Dendritic cell treated with granulocyte-macrophage colony-stimulating factor and Interleukin-4, amounts not matched to agents 40 ng/mL and 50 ng/mL, for 4 days (primary cell): Measurements from ENCODE around the gene PTPRN2.

Experiments
- H3K27ac Mint-ChIP-seq: one replicate; pipeline ENCODE4 v1.8.0; 2022; ENCODE audit warnings: mild to moderate bottlenecking, mixed read lengths
- H3K27me3 Mint-ChIP-seq: one replicate; pipeline ENCODE4 v1.8.0; 2022; ENCODE audit warnings: mild to moderate bottlenecking, mixed read lengths
- H3K36me3 Mint-ChIP-seq: one replicate; pipeline ENCODE4 v1.8.0; 2022; ENCODE audit warnings: low read depth, mixed read lengths
- H3K4me1 Mint-ChIP-seq: one replicate; pipeline ENCODE4 v1.8.0; 2022; ENCODE audit warnings: low read depth, mixed read lengths
- H3K4me3 Mint-ChIP-seq: one replicate; pipeline ENCODE4 v1.8.0; 2022; ENCODE audit warnings: mild to moderate bottlenecking, moderate library complexity, mixed read lengths
- H3K9me3 Mint-ChIP-seq: one replicate; pipeline ENCODE4 v1.8.0; 2022; ENCODE audit warnings: mixed read lengths
- intact Hi-C: fragments of 100-400 bp; cut with micrococcal nuclease; formaldehyde crosslinking; loops from one replicate; pipeline ENCODE4 v1.15.0; 2022

Gene PTPRN2

GRCh38 chr7:158067219-158067930 lies 520.2 kb downstream of the PTPRN2 start:
- no peaks in the 10 kb centered on the region for H3K27me3 Mint-ChIP-seq
- no peaks in the 10 kb centered on the region for H3K4me1 Mint-ChIP-seq
- H3K27ac Mint-ChIP-seq: no peak overlapping the region
- H3K9me3 Mint-ChIP-seq: peaks cover 20% of the 10 kb centered on the region
- no peak overlapping the region for H3K4me3 Mint-ChIP-seq
- no peaks in the 10 kb centered on the region for H3K36me3 Mint-ChIP-seq
- intact Hi-C loops: no loop called here

GRCh38 chr7:158066085-158066484 lies 521.5 kb downstream of the PTPRN2 start:
- Mint-ChIP-seq H3K36me3 (no peaks in the 10 kb centered on the region), H3K4me1 (no peaks in the 10 kb centered on the region), H3K9me3 (peaks cover 13% of the 10 kb centered on the region), H3K27me3 (no peaks in the 10 kb centered on the region), H3K4me3 (no peak overlapping the region), H3K27ac (no peak overlapping the region)
- intact Hi-C loops: no loop called here

GRCh38 chr7:158065340-158065739 lies 522.3 kb downstream of the PTPRN2 start:
- no peaks in the 10 kb centered on the region for H3K36me3 Mint-ChIP-seq
- peaks cover 6% of the 10 kb centered on the region for H3K9me3 Mint-ChIP-seq
- H3K27ac Mint-ChIP-seq: no peak overlapping the region
- H3K4me1 Mint-ChIP-seq: no peaks in the 10 kb centered on the region
- intact Hi-C loops: no loop called here
- H3K27me3 Mint-ChIP-seq: no peaks in the 10 kb centered on the region
- no peak overlapping the region for H3K4me3 Mint-ChIP-seq

GRCh38 chr7:158064631-158065030 lies 523.0 kb downstream of the PTPRN2 start:
- no peaks in the 10 kb centered on the region for H3K27me3 Mint-ChIP-seq
- H3K4me3 Mint-ChIP-seq: no peak overlapping the region
- H3K9me3 Mint-ChIP-seq: no peaks in the 10 kb centered on the region
- no peak overlapping the region for H3K27ac Mint-ChIP-seq
- intact Hi-C loops: no loop called here
- no peaks in the 10 kb centered on the region for H3K36me3 Mint-ChIP-seq
- no peaks in the 10 kb centered on the region for H3K4me1 Mint-ChIP-seq

GRCh38 chr7:158063850-158064610 lies 523.6 kb downstream of the PTPRN2 start:
- H3K9me3 Mint-ChIP-seq: no peaks in the 10 kb centered on the region
- no peak overlapping the region for H3K27ac Mint-ChIP-seq
- intact Hi-C loops: no loop called here
- no peaks in the 10 kb centered on the region for H3K27me3 Mint-ChIP-seq
- H3K4me3 Mint-ChIP-seq: no peak overlapping the region
- no peaks in the 10 kb centered on the region for H3K36me3 Mint-ChIP-seq
- no peaks in the 10 kb centered on the region for H3K4me1 Mint-ChIP-seq

- Mint-ChIP-seq H3K27ac (no peak overlapping the region), H3K4me1 (no peaks in the 10 kb centered on the region), H3K4me3 (no peak overlapping the region), H3K36me3 (no peaks in the 10 kb centered on the region), H3K9me3 (no peaks in the 10 kb centered on the region), H3K27me3 (no peaks in the 10 kb centered on the region)
- intact Hi-C loops: no loop called here
Observed at GRCh38 chr7:158062661-158063060, 525.0 kb downstream of the PTPRN2 start.

- H3K27me3 Mint-ChIP-seq: no peaks in the 10 kb centered on the region
- intact Hi-C loops: no loop called here
- H3K9me3 Mint-ChIP-seq: no peaks in the 10 kb centered on the region
Observed at GRCh38 chr7:158061884-158062656, 525.6 kb downstream of the PTPRN2 start.

GRCh38 chr7:158061026-158061630 lies 526.5 kb downstream of the PTPRN2 start:
- Mint-ChIP-seq H3K4me1 (no peaks in the 10 kb centered on the region), H3K27ac (no peak overlapping the region), H3K4me3 (no peak overlapping the region), H3K27me3 (no peaks in the 10 kb centered on the region), H3K36me3 (no peaks in the 10 kb centered on the region), H3K9me3 (no peaks in the 10 kb centered on the region)
- intact Hi-C loops: no loop called here

More at GRCh38 chr7:158061884-158062656, 525.6 kb downstream of the PTPRN2 start:
- Mint-ChIP-seq H3K4me1 (no peaks in the 10 kb centered on the region), H3K36me3 (no peaks in the 10 kb centered on the region), H3K4me3 (no peak overlapping the region), H3K27ac (no peak overlapping the region)

- H3K4me1 Mint-ChIP-seq: no peaks in the 10 kb centered on the region
- no peaks in the 10 kb centered on the region for H3K27me3 Mint-ChIP-seq
- intact Hi-C loops: no loop called here
- H3K36me3 Mint-ChIP-seq: no peaks in the 10 kb centered on the region
- H3K27ac Mint-ChIP-seq: no peak overlapping the region
- no peak overlapping the region for H3K4me3 Mint-ChIP-seq
- H3K9me3 Mint-ChIP-seq: no peaks in the 10 kb centered on the region
Observed at GRCh38 chr7:158060216-158060615, 527.4 kb downstream of the PTPRN2 start.

GRCh38 chr7:158057446-158057845 lies 530.2 kb downstream of the PTPRN2 start:
- intact Hi-C loops: no loop called here
- H3K4me3 Mint-ChIP-seq: no peak overlapping the region
- H3K4me1 Mint-ChIP-seq: no peaks in the 10 kb centered on the region

GRCh38 chr7:158056761-158057160 lies 530.9 kb downstream of the PTPRN2 start:
- Mint-ChIP-seq H3K27me3 (no peaks in the 10 kb centered on the region), H3K4me1 (no peaks in the 10 kb centered on the region), H3K4me3 (no peak overlapping the region), H3K27ac (no peak overlapping the region), H3K36me3 (no peaks in the 10 kb centered on the region), H3K9me3 (no peaks in the 10 kb centered on the region)
- intact Hi-C loops: no loop called here

More at GRCh38 chr7:158057446-158057845, 530.2 kb downstream of the PTPRN2 start:
- H3K27ac Mint-ChIP-seq: no peak overlapping the region
- no peaks in the 10 kb centered on the region for H3K27me3 Mint-ChIP-seq
- H3K9me3 Mint-ChIP-seq: no peaks in the 10 kb centered on the region
- no peaks in the 10 kb centered on the region for H3K36me3 Mint-ChIP-seq

GRCh38 chr7:158055726-158056510 lies 531.7 kb downstream of the PTPRN2 start:
- no peak overlapping the region for H3K4me3 Mint-ChIP-seq
- H3K4me1 Mint-ChIP-seq: no peaks in the 10 kb centered on the region
- H3K27ac Mint-ChIP-seq: no peak overlapping the region
- H3K9me3 Mint-ChIP-seq: no peaks in the 10 kb centered on the region
- no peaks in the 10 kb centered on the region for H3K36me3 Mint-ChIP-seq
- intact Hi-C loops: no loop called here
- H3K27me3 Mint-ChIP-seq: no peaks in the 10 kb centered on the region

GRCh38 chr7:158054611-158055010 lies 533.0 kb downstream of the PTPRN2 start:
- Mint-ChIP-seq H3K36me3 (no peaks in the 10 kb centered on the region), H3K27me3 (no peaks in the 10 kb centered on the region)
- intact Hi-C loops: no loop called here

More at GRCh38 chr7:158054611-158055010, 533.0 kb downstream of the PTPRN2 start:
- H3K4me3 Mint-ChIP-seq: no peak overlapping the region
- H3K4me1 Mint-ChIP-seq: no peaks in the 10 kb centered on the region
- H3K9me3 Mint-ChIP-seq: no peaks in the 10 kb centered on the region
- H3K27ac Mint-ChIP-seq: no peak overlapping the region
